H9 (cell line): ENCODE data around the gene NUBPL. TPM values are rescaled to one million over a fixed set of nuclear protein-coding genes. Genes with fewer than 3 reads are reported as not detected.
"Not testable (repeated sequence)": the region's sequence is repeated elsewhere in the genome, so short reads cannot be mapped to it uniquely, and the experiment has no call there.

Experiments
- DNase-seq: peaks from one replicate; pipeline ENCODE4 v3.0.0-alpha.2; 2017
- H2AFZ ChIP-seq: one replicate; pipeline ENCODE4 v1.6.1; 2013; ENCODE audit warnings: mild to moderate bottlenecking, low read length, control low read depth, moderate library complexity
- H2AK5ac ChIP-seq: 2 replicates; pipeline ENCODE4 v1.6.1; 2013; ENCODE audit warnings: low read length, control low read depth, mixed read lengths; ENCODE audit not compliant: insufficient read length
- H2BK120ac ChIP-seq: one replicate; pipeline ENCODE4 v1.6.1; 2013; ENCODE audit warnings: low read depth, mild to moderate bottlenecking, low read length, control low read depth, inconsistent platforms; ENCODE audit not compliant: poor library complexity, severe bottlenecking
- H2BK12ac ChIP-seq: 2 replicates; pipeline ENCODE4 v1.6.1; 2013; ENCODE audit warnings: low read length, control low read depth, mixed read lengths, low read depth; ENCODE audit not compliant: insufficient read length
- H2BK15ac ChIP-seq: 2 replicates; pipeline ENCODE4 v1.6.1; 2013; ENCODE audit warnings: low read depth, low read length, control low read depth
- H2BK20ac ChIP-seq: one replicate; pipeline ENCODE4 v1.6.1; 2013; ENCODE audit warnings: low read depth, mild to moderate bottlenecking, low read length, control low read depth, inconsistent platforms; ENCODE audit not compliant: poor library complexity, severe bottlenecking
- H2BK5ac ChIP-seq: 2 replicates; pipeline ENCODE4 v1.6.1; 2013; ENCODE audit warnings: low read length, control low read depth, mixed read lengths; ENCODE audit not compliant: insufficient read length
- H3K14ac ChIP-seq: 2 replicates; pipeline ENCODE4 v1.6.1; 2013; ENCODE audit warnings: low read length, control low read depth; ENCODE audit not compliant: insufficient read depth
- H3K18ac ChIP-seq: 2 replicates; pipeline ENCODE4 v1.6.1; 2013; ENCODE audit warnings: low read depth, mild to moderate bottlenecking, mixed read lengths, low read length, control low read depth; ENCODE audit not compliant: insufficient read length
- H3K23ac ChIP-seq: 2 replicates; pipeline ENCODE4 v1.6.1; 2013; ENCODE audit warnings: low read length, control low read depth, mixed read lengths, low read depth; ENCODE audit not compliant: insufficient read length
- H3K23me2 ChIP-seq: 2 replicates; pipeline ENCODE4 v1.6.1; 2013; ENCODE audit warnings: low read depth, mild to moderate bottlenecking, mixed read lengths, low read length, control low read depth; ENCODE audit not compliant: insufficient read length, poor library complexity, severe bottlenecking
- H3K27ac ChIP-seq: 2 replicates; pipeline ENCODE4 v1.5.1; 2013; ENCODE audit warnings: low read length, control low read depth, mixed read lengths, low read depth; ENCODE audit not compliant: insufficient read length
- H3K27me3 ChIP-seq: 2 replicates; pipeline ENCODE4 v1.6.1; 2013; ENCODE audit warnings: low read length, control low read depth, inconsistent platforms; ENCODE audit not compliant: insufficient read depth
- H3K4ac ChIP-seq: 2 replicates; pipeline ENCODE4 v1.6.1; 2013; ENCODE audit warnings: low read depth, mild to moderate bottlenecking, control low read depth, inconsistent platforms, low read length, moderate library complexity
- H3K4me1 ChIP-seq: 2 replicates; pipeline ENCODE4 v1.6.1; 2013; ENCODE audit warnings: low read length, control low read depth, inconsistent platforms; ENCODE audit not compliant: insufficient read depth
- H3K4me2 ChIP-seq: 2 replicates; pipeline ENCODE4 v1.6.1; 2013; ENCODE audit warnings: low read length, control low read depth, mixed read lengths; ENCODE audit not compliant: insufficient read length, insufficient read depth
- H3K56ac ChIP-seq: 2 replicates; pipeline ENCODE4 v1.6.1; 2013; ENCODE audit warnings: low read depth, mild to moderate bottlenecking, mixed read lengths, low read length, control low read depth; ENCODE audit not compliant: insufficient read length
- H3K79me1 ChIP-seq: 2 replicates; pipeline ENCODE4 v1.6.1; 2013; ENCODE audit warnings: low read depth, mild to moderate bottlenecking, moderate library complexity, low read length, control low read depth, inconsistent platforms; ENCODE audit not compliant: insufficient read depth, poor library complexity, severe bottlenecking
- H3K79me2 ChIP-seq: 2 replicates; pipeline ENCODE4 v1.6.1; 2013; ENCODE audit warnings: low read length, control low read depth, inconsistent platforms; ENCODE audit not compliant: insufficient read depth
- H3K9ac ChIP-seq: 2 replicates; pipeline ENCODE4 v1.6.1; 2013; ENCODE audit warnings: low read length, control low read depth, mixed read lengths; ENCODE audit not compliant: insufficient read length; ENCODE audit errors: extremely low read depth
- H3K9me3 ChIP-seq: one replicate; pipeline ENCODE4 v1.6.1; 2013; ENCODE audit warnings: low read depth, low read length, inconsistent platforms; ENCODE audit not compliant: control insufficient read depth
- H3T11ph ChIP-seq: one replicate; pipeline ENCODE4 v1.6.1; 2013; ENCODE audit warnings: mild to moderate bottlenecking, low read length, control low read depth, inconsistent platforms
- H4K20me1 ChIP-seq: one replicate; pipeline ENCODE4 v1.6.1; 2013; ENCODE audit not compliant: control insufficient read depth, insufficient read length, insufficient read depth
- H4K5ac ChIP-seq: 2 replicates; pipeline ENCODE4 v1.6.1; 2013; ENCODE audit warnings: low read depth, mild to moderate bottlenecking, mixed read lengths, low read length, control low read depth; ENCODE audit not compliant: insufficient read length
- H4K8ac ChIP-seq: replicated peaks from 2 replicates; pipeline ENCODE4 v1.6.1; 2013; ENCODE audit warnings: low read length, control low read depth, mixed read lengths, low read depth; ENCODE audit not compliant: insufficient read length
- H4K91ac ChIP-seq: 2 replicates; pipeline ENCODE4 v1.6.1; 2013; ENCODE audit warnings: low read depth, mild to moderate bottlenecking, moderate library complexity, mixed read lengths, low read length, control low read depth; ENCODE audit not compliant: insufficient read length
- H3K27ac Mint-ChIP-seq, 3 experiments: 2 replicates in 2 of 3; 3 replicates in 1 of 3; pipeline ENCODE4 v1.8.0; 2020 to 2021; ENCODE audit warnings: mixed read lengths in 3 of 3, mild to moderate bottlenecking in 1 of 3, moderate library complexity in 1 of 3
- H3K27me3 Mint-ChIP-seq: 2 replicates; pipeline ENCODE4 v1.8.0; 2021; ENCODE audit warnings: low read depth, mild to moderate bottlenecking, moderate library complexity, mixed read lengths
- H3K36me3 Mint-ChIP-seq, 3 experiments: 2 replicates in 2 of 3; 3 replicates in 1 of 3; pipeline ENCODE4 v1.8.0; 2020 to 2021; ENCODE audit warnings: low read depth in 3 of 3, mixed read lengths in 3 of 3; ENCODE audit not compliant: insufficient read depth in 1 of 3
- H3K4me1 Mint-ChIP-seq, 2 experiments: 2 replicates each; pipeline ENCODE4 v1.8.0; 2020; ENCODE audit warnings: mixed read lengths in 2 of 2
- H3K4me3 Mint-ChIP-seq, 2 experiments: 2 replicates in 1 of 2; 3 replicates in 1 of 2; pipeline ENCODE4 v1.8.0; 2020 to 2021; ENCODE audit warnings: mild to moderate bottlenecking in 2 of 2, mixed read lengths in 2 of 2, moderate library complexity in 1 of 2
- H3K9me3 Mint-ChIP-seq, 2 experiments: 2 replicates in 1 of 2; 3 replicates in 1 of 2; pipeline ENCODE4 v1.8.0; 2020; ENCODE audit warnings: mild to moderate bottlenecking in 2 of 2, mixed read lengths in 2 of 2, moderate library complexity in 1 of 2
- WGBS: extraction: QIAGEN DNeasy Blood & Tissue Kit; methylation state at CpG from one replicate; pipeline ENCODE4 v1.1.7; 2013; ENCODE audit warnings: missing lambda C conversion rate, low lambda C conversion rate, mixed read lengths; ENCODE audit not compliant: insufficient read length; ENCODE audit errors: extremely low coverage; 5-methylcytosine and 5-hydroxymethylcytosine counted together
- total RNA-seq: library from RNA; stranded (reverse); gene quantifications from 2 replicates; pipeline ENCODE4 v1.2.1, GENCODE V29; 2021
- TF ChIP-seq, protein P1 (sequence below): fragments of 200-600 bp; sonication (generic); conservative IDR thresholded peaks from 3 replicates; pipeline ENCODE4 v1.8.0; 2021; ENCODE audit warnings: antibody characterized with exemption, mild to moderate bottlenecking

Gene NUBPL
- total RNA-seq, 1 experiment from 2014 or later, result 14.8 TPM

DNA sequence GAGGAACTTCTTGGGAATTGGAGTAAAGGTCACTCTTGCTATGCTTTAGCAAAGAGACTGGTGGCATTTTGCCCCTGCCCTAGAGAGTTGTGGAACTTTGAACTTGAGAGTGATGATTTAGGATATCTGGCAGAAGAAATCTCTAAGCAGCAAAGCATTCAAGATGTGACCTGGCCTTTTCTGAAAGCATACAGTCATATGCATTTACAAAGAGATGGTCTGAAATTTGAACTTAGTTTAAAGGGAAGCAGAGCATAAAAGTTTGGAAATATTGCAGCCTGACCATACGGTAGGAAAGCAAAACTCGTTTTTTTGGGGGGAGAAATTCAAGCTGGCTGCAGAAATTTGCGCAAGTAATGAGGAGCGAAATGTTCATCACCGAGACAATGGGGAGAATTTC, 60.9 kb downstream of the NUBPL start:
- Histone ChIP-seq H3K14ac (no peak overlapping the region), H3K23ac (no peak overlapping the region), H2BK12ac (no peak overlapping the region), H4K5ac (no peak overlapping the region), H2BK120ac (no peak overlapping the region), H3K18ac (no peak overlapping the region), H3T11ph (no peak overlapping the region), H3K9ac (no peak overlapping the region), H2BK5ac (no peak overlapping the region), H3K4ac (no peak overlapping the region), H3K23me2 (no peaks in the 10 kb centered on the region), H4K8ac (no peak overlapping the region), H2AFZ (no peak overlapping the region), H3K56ac (no peak overlapping the region), H4K91ac (no peak overlapping the region), H2AK5ac (no peak overlapping the region), H3K79me1 (no peaks in the 10 kb centered on the region), H3K27ac (no peak overlapping the region), H2BK15ac (no peak overlapping the region), H4K20me1 (no peaks in the 10 kb centered on the region), H3K9me3 (peaks cover 8% of the 10 kb centered on the region), H3K4me2 (no peak overlapping the region), H3K27me3 (no peaks in the 10 kb centered on the region), H3K79me2 (no peaks in the 10 kb centered on the region), H3K4me1 (no peaks in the 10 kb centered on the region), H2BK20ac (no peak overlapping the region)
- no peaks in the 10 kb centered on the region for H3K27me3 Mint-ChIP-seq
- TF ChIP-seq, protein P1, sequence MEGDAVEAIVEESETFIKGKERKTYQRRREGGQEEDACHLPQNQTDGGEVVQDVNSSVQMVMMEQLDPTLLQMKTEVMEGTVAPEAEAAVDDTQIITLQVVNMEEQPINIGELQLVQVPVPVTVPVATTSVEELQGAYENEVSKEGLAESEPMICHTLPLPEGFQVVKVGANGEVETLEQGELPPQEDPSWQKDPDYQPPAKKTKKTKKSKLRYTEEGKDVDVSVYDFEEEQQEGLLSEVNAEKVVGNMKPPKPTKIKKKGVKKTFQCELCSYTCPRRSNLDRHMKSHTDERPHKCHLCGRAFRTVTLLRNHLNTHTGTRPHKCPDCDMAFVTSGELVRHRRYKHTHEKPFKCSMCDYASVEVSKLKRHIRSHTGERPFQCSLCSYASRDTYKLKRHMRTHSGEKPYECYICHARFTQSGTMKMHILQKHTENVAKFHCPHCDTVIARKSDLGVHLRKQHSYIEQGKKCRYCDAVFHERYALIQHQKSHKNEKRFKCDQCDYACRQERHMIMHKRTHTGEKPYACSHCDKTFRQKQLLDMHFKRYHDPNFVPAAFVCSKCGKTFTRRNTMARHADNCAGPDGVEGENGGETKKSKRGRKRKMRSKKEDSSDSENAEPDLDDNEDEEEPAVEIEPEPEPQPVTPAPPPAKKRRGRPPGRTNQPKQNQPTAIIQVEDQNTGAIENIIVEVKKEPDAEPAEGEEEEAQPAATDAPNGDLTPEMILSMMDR, result no peak
- no peak for DNase-seq
- no peak overlapping the region for H3K27ac Mint-ChIP-seq
- no peaks in the 10 kb centered on the region for H3K4me1 Mint-ChIP-seq
- no CpG with 5 or more reads among the region's 5 CpGs for WGBS
- peaks cover 14 to 37% (median 25%) of the 10 kb centered on the region in 3 experiments for H3K36me3 Mint-ChIP-seq
- H3K4me3 Mint-ChIP-seq, result no peak overlapping the region
- peaks cover 34 to 44% of the 10 kb centered on the region in 2 experiments for H3K9me3 Mint-ChIP-seq

DNA sequence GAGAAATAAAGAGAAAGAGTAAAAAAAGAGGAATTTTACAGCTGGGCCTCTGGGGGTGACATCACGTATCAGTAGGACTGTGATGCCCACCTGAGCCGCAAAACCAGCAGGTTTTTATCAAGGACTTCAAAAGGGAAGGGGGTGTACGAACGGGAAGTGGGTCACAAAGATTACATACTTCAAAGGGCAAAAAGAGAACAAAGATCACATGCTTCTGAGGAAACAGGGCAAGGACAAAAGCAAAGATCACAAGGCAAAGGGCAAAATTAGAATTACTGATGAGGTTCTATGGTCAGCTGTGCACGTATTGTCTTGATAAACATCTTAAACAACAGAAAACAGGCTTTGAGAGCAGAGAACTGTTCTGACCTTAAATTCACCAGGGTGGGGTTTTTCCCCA, 91.7 kb downstream of the NUBPL start:
- H3K56ac ChIP-seq, H3K4me3 Mint-ChIP-seq, H2AFZ ChIP-seq, H3K27ac Mint-ChIP-seq, H4K91ac ChIP-seq, H3K27me3 Mint-ChIP-seq, H3K14ac ChIP-seq, H2BK20ac ChIP-seq, H3K79me1 ChIP-seq, H2BK15ac ChIP-seq, H3K23me2 ChIP-seq, H3K23ac ChIP-seq, H2BK5ac ChIP-seq, H3K27me3 ChIP-seq, H2AK5ac ChIP-seq, H3K4me1 ChIP-seq, H2BK12ac ChIP-seq, H3K4me2 ChIP-seq, H3K4me1 Mint-ChIP-seq, H3K4ac ChIP-seq, H4K5ac ChIP-seq, H3K9me3 ChIP-seq, H3T11ph ChIP-seq, H4K20me1 ChIP-seq, DNase-seq, H3K18ac ChIP-seq, H3K9ac ChIP-seq, H2BK120ac ChIP-seq, H3K27ac ChIP-seq, H3K79me2 ChIP-seq, H4K8ac ChIP-seq: not testable (repeated sequence)
- H3K36me3 Mint-ChIP-seq, result peaks cover 15 to 32% (median 22%) of the 10 kb centered on the region in 3 experiments
- peaks cover 48 to 52% of the 10 kb centered on the region in 2 experiments for H3K9me3 Mint-ChIP-seq
- WGBS, result no CpG with 5 or more reads among the region's 5 CpGs
